K562 (cell line): Measurements from ENCODE around the gene ZKSCAN3. TPM values are rescaled to one million over a fixed set of nuclear protein-coding genes. Genes with fewer than 3 reads are reported as not detected.

Experiments
- BRD9 ChIP-seq: fragments of 450-650 bp; IDR thresholded peaks from 2 replicates; pipeline ENCODE4 v1.6.1; 2018; ENCODE audit warnings: low read depth; ENCODE audit not compliant: partially characterized antibody
- DPF2 ChIP-seq: fragments of 450-650 bp; IDR thresholded peaks from 2 replicates; pipeline ENCODE4 v1.6.1; 2016
- FIP1L1 ChIP-seq: fragments of 200-400 bp; formaldehyde crosslinking; IDR thresholded peaks from 2 replicates; pipeline ENCODE4 v1.6.1; 2018; ENCODE audit warnings: mild to moderate bottlenecking, low read depth, low read length; ENCODE audit not compliant: poor library complexity, severe bottlenecking
- MTA3 ChIP-seq: fragments of 450-650 bp; formaldehyde crosslinking; IDR thresholded peaks from 2 replicates; pipeline ENCODE4 v1.6.1; 2017; ENCODE audit warnings: mild to moderate bottlenecking, borderline replicate concordance
- OTX1 ChIP-seq: fragments of 450-650 bp; formaldehyde crosslinking; IDR thresholded peaks from 2 replicates; pipeline ENCODE4 v1.4.0; 2022; ENCODE audit warnings: mild to moderate bottlenecking
- THRB ChIP-seq: fragments of 450-650 bp; formaldehyde crosslinking; conservative IDR thresholded peaks from 2 replicates; pipeline ENCODE4 v1.4.0; 2022; ENCODE audit warnings: mild to moderate bottlenecking, missing genetic modification characterization
- YBX1 ChIP-seq: fragments of 450-650 bp; IDR thresholded peaks from 2 replicates; pipeline ENCODE4 v1.7.1; 2016; ENCODE audit warnings: mild to moderate bottlenecking
- ZBTB1 ChIP-seq: sonication (generic); formaldehyde crosslinking; IDR thresholded peaks from 2 replicates; pipeline ENCODE4 v1.8.1; 2023; ENCODE audit warnings: missing genetic modification reagents, low read depth, mild to moderate bottlenecking, borderline replicate concordance
- ZNF184 ChIP-seq: sonication (generic); formaldehyde crosslinking; IDR thresholded peaks from 2 replicates; pipeline ENCODE4 v1.5.0; 2020; ENCODE audit warnings: missing genetic modification reagents
- ZNF24 ChIP-seq: fragments of 450-650 bp; IDR thresholded peaks from 2 replicates; pipeline ENCODE4 v1.6.1; 2016
- ZNF586 ChIP-seq: fragments of 450-650 bp; formaldehyde crosslinking; conservative IDR thresholded peaks from 2 replicates; pipeline ENCODE4 v1.4.0; 2020; ENCODE audit warnings: mild to moderate bottlenecking, moderate library complexity
- ZNF695 ChIP-seq: fragments of 450-650 bp; formaldehyde crosslinking; IDR thresholded peaks from 2 replicates; pipeline ENCODE4 v1.4.0; 2020; ENCODE audit warnings: mild to moderate bottlenecking, moderate library complexity
- polyA plus RNA-seq, 8 experiments: library from polyadenylated mRNA; depleted of rRNA in 4 of 8; stranded (reverse) in 5 of 8; unstranded in 3 of 8; fragments of >200 nt; fragmentation: Nextera tagmentation in 2 of 8; fragmentation: Illumina TruSeq in 1 of 8; extraction: Ambion mirVana in 2 of 8; extraction: Trizol in 1 of 8; gene quantifications; 2 replicates each; pipeline versions ENCODE4 v1.2.1 to v1.2.3, GENCODE V29; 2011 to 2014; ENCODE audit warnings: inconsistent platforms in 1 of 8, missing spikeins in 1 of 8
- total RNA-seq, 7 experiments: library from RNA; depleted of rRNA in 6 of 7; stranded (reverse); fragments of >200 nt in 6 of 7; fragmentation: Illumina TruSeq in 2 of 7; extraction: Trizol in 2 of 7; gene quantifications; 2 replicates each; pipeline versions ENCODE4 v1.2.1 to v1.2.3, GENCODE V29; 2011 to 2021; ENCODE audit warnings: low replicate concordance in 1 of 7
- TF ChIP-seq, protein P1 (sequence below): sonication (generic); formaldehyde crosslinking; IDR thresholded peaks from 2 replicates; pipeline ENCODE4 v1.8.0; 2022; ENCODE audit warnings: mild to moderate bottlenecking, missing genetic modification reagents
- TF ChIP-seq, protein P2 (sequence below): fragments of 250-450 bp; sonication (Bioruptor Pico); IDR thresholded peaks from 2 replicates; pipeline ENCODE4 v1.8.0; 2022; ENCODE audit warnings: inconsistent platforms
- TF ChIP-seq, protein P3 (sequence below): fragments of 250-450 bp; sonication (Bioruptor Pico); IDR thresholded peaks from 2 replicates; pipeline ENCODE4 v1.4.0; 2020; ENCODE audit warnings: borderline replicate concordance
- TF ChIP-seq, protein P4 (sequence below), 3 experiments: IDR thresholded peaks in 2 of 3; conservative IDR thresholded peaks in 1 of 3; 2 replicates each; pipeline ENCODE4 v1.5.1; 2011 to 2012; ENCODE audit warnings: low read length in 3 of 3, mild to moderate bottlenecking in 3 of 3, control low read depth in 2 of 3, improper control_type of control experiment in 1 of 3, inconsistent platforms in 1 of 3, low read depth in 1 of 3, mixed read lengths in 1 of 3, moderate library complexity in 1 of 3; ENCODE audit not compliant: insufficient read depth in 2 of 3

Gene ZKSCAN3
- total and polyA plus RNA-seq, 9 of the 15 experiments (the other 6 are each of a cell fraction or from before 2014, with no cell fraction given), result 3.0 to 12.4 (median 10.2) TPM

DNA sequence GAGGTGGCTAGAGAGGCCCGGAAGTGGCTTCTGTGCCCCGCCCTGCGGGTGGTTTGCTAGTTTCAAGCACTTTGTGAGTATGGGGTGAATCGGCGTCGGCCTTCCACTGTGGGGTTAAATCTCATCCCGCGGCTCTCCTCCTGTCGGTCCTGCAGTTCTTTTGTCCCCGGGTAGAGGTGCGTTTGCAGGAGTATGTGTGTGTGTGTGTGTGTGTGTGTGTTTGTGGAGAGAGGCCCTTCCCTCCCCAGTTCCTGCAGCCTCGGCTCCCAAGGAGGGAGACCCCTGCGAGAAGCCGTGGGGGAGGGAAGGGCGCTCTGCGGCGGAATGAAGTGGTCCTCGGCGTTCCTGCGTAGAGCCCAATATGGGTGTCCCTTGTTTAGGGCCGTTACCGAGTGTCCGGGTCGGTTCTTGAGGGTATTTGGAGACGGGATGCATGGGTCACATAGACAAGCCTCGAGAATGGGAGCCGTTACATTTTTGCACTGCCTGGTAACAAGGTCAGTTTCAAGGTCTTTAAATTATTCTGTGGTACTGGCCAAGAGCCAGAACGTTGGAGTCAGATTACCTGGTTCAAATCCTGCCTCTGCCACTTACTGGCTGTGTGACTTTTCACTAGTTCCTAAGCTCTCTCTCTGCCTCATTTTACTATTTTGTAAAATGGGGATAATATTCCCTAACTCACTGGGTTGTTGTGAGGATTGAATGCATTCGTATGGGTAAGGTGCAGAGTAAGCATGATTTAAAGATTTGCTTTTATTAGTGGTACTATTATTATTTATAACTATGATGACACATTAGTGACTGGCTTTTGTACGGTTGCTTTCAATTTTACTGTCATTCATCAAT is at the start of gene ZKSCAN3 (continued):
- TF ChIP-seq, protein P1, sequence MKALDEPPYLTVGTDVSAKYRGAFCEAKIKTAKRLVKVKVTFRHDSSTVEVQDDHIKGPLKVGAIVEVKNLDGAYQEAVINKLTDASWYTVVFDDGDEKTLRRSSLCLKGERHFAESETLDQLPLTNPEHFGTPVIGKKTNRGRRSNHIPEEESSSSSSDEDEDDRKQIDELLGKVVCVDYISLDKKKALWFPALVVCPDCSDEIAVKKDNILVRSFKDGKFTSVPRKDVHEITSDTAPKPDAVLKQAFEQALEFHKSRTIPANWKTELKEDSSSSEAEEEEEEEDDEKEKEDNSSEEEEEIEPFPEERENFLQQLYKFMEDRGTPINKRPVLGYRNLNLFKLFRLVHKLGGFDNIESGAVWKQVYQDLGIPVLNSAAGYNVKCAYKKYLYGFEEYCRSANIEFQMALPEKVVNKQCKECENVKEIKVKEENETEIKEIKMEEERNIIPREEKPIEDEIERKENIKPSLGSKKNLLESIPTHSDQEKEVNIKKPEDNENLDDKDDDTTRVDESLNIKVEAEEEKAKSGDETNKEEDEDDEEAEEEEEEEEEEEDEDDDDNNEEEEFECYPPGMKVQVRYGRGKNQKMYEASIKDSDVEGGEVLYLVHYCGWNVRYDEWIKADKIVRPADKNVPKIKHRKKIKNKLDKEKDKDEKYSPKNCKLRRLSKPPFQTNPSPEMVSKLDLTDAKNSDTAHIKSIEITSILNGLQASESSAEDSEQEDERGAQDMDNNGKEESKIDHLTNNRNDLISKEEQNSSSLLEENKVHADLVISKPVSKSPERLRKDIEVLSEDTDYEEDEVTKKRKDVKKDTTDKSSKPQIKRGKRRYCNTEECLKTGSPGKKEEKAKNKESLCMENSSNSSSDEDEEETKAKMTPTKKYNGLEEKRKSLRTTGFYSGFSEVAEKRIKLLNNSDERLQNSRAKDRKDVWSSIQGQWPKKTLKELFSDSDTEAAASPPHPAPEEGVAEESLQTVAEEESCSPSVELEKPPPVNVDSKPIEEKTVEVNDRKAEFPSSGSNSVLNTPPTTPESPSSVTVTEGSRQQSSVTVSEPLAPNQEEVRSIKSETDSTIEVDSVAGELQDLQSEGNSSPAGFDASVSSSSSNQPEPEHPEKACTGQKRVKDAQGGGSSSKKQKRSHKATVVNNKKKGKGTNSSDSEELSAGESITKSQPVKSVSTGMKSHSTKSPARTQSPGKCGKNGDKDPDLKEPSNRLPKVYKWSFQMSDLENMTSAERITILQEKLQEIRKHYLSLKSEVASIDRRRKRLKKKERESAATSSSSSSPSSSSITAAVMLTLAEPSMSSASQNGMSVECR (CRISPR knock-in tag), result peak; percentile 96
- TF ChIP-seq FIP1L1 (no peak), ZNF586 (no peak), ZNF695 (0 out of 2 replicates have a peak, but pooled peaks have one; percentile 8), ZBTB1 (CRISPR knock-in tag) (no peak), YBX1 (no peak), BRD9 (peak; percentile 97), OTX1 (CRISPR knock-in tag) (peak; percentile 94), ZNF184 (CRISPR knock-in tag) (no peak), MTA3 (peak; percentile 91), ZNF24 (peak; percentile 65), THRB (CRISPR knock-in tag) (peak; percentile 94), DPF2 (peak; percentile 90)
- TF ChIP-seq, protein P2, sequence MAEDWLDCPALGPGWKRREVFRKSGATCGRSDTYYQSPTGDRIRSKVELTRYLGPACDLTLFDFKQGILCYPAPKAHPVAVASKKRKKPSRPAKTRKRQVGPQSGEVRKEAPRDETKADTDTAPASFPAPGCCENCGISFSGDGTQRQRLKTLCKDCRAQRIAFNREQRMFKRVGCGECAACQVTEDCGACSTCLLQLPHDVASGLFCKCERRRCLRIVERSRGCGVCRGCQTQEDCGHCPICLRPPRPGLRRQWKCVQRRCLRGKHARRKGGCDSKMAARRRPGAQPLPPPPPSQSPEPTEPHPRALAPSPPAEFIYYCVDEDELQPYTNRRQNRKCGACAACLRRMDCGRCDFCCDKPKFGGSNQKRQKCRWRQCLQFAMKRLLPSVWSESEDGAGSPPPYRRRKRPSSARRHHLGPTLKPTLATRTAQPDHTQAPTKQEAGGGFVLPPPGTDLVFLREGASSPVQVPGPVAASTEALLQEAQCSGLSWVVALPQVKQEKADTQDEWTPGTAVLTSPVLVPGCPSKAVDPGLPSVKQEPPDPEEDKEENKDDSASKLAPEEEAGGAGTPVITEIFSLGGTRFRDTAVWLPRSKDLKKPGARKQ (CRISPR knock-in tag), result no peak
- TF ChIP-seq, protein P3, sequence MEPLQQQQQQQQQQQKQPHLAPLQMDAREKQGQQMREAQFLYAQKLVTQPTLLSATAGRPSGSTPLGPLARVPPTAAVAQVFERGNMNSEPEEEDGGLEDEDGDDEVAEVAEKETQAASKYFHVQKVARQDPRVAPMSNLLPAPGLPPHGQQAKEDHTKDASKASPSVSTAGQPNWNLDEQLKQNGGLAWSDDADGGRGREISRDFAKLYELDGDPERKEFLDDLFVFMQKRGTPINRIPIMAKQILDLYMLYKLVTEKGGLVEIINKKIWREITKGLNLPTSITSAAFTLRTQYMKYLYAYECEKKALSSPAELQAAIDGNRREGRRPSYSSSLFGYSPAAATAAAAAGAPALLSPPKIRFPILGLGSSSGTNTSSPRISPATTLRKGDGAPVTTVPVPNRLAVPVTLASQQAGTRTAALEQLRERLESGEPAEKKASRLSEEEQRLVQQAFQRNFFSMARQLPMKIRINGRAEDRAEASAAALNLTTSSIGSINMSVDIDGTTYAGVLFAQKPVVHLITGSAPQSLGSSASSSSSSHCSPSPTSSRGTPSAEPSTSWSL (CRISPR knock-in tag), result 0 out of 2 replicates have a peak, but pooled peaks have one; percentile 59
- TF ChIP-seq, protein P4, sequence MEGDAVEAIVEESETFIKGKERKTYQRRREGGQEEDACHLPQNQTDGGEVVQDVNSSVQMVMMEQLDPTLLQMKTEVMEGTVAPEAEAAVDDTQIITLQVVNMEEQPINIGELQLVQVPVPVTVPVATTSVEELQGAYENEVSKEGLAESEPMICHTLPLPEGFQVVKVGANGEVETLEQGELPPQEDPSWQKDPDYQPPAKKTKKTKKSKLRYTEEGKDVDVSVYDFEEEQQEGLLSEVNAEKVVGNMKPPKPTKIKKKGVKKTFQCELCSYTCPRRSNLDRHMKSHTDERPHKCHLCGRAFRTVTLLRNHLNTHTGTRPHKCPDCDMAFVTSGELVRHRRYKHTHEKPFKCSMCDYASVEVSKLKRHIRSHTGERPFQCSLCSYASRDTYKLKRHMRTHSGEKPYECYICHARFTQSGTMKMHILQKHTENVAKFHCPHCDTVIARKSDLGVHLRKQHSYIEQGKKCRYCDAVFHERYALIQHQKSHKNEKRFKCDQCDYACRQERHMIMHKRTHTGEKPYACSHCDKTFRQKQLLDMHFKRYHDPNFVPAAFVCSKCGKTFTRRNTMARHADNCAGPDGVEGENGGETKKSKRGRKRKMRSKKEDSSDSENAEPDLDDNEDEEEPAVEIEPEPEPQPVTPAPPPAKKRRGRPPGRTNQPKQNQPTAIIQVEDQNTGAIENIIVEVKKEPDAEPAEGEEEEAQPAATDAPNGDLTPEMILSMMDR (IDR thresholded peaks at IDR 0.05 in 2 of 3, conservative IDR thresholded peaks at IDR 0.05 in 1 of 3; ENCODE audit: insufficient read depth in 2 of 3, low read depth in 1 of 3, low read length in 3 of 3), result no peak; a peak in 1 of 6 replicates
